ENCODE data around the gene MACF1.
A peak's percentile ranks its signal among the peaks of the same experiment; 100 is the strongest.

Gene MACF1

GRCh38 chr1:39380036-39380435, 175.5 kb downstream of the MACF1 start:
- Mint-ChIP-seq H3K27ac (no peak overlapping the region), H3K36me3 (ENCODE audit: low read depth) (peaks cover 55% of the 10 kb centered on the region), H3K9me3 (no peaks in the 10 kb centered on the region), H3K4me3 (no peak overlapping the region), H3K4me1 (no peaks in the 10 kb centered on the region), H3K27me3 (ENCODE audit: low read depth) (no peaks in the 10 kb centered on the region)
- TF ChIP-seq CTCF (IDR thresholded peaks at IDR 0.05; ENCODE audit: unreplicated experiment in 3 of 3) = no peak

- Mint-ChIP-seq H3K4me1 (no peaks in the 10 kb centered on the region), H3K27ac (no peak overlapping the region), H3K4me3 (no peak overlapping the region), H3K36me3 (ENCODE audit: low read depth) (peaks cover 64% of the 10 kb centered on the region), H3K27me3 (ENCODE audit: low read depth) (no peaks in the 10 kb centered on the region), H3K9me3 (no peaks in the 10 kb centered on the region)
- TF ChIP-seq CTCF (IDR thresholded peaks at IDR 0.05; ENCODE audit: unreplicated experiment in 3 of 3) = no peak
These were observed 177.3 kb downstream of the MACF1 start for GRCh38 chr1:39381839-39382238.

GRCh38 chr1:39384305-39384704, 179.8 kb downstream of the MACF1 start:
- Mint-ChIP-seq H3K36me3 (ENCODE audit: low read depth) (peaks cover 75% of the 10 kb centered on the region), H3K4me3 (no peak overlapping the region), H3K4me1 (peaks cover 4% of the 10 kb centered on the region), H3K27ac (no peak overlapping the region), H3K9me3 (no peaks in the 10 kb centered on the region), H3K27me3 (ENCODE audit: low read depth) (no peaks in the 10 kb centered on the region)
- TF ChIP-seq CTCF (IDR thresholded peaks at IDR 0.05; ENCODE audit: unreplicated experiment in 3 of 3) = no peak

GRCh38 chr1:39385067-39385988, 180.8 kb downstream of the MACF1 start:
- H3K27ac Mint-ChIP-seq = peak overlapping the region in 1 of 3 experiments; percentile 33
- H3K4me3 Mint-ChIP-seq = no peak overlapping the region
- TF ChIP-seq CTCF (IDR thresholded peaks at IDR 0.05; ENCODE audit: unreplicated experiment in 3 of 3) = no peak
- H3K36me3 Mint-ChIP-seq (ENCODE audit: low read depth) = peaks cover 77% of the 10 kb centered on the region
- no peaks in the 10 kb centered on the region for H3K9me3 Mint-ChIP-seq
- H3K27me3 Mint-ChIP-seq (ENCODE audit: low read depth) = no peaks in the 10 kb centered on the region
- H3K4me1 Mint-ChIP-seq = peaks cover 10% of the 10 kb centered on the region

GRCh38 chr1:39386997-39387396, 182.5 kb downstream of the MACF1 start:
- Mint-ChIP-seq H3K9me3 (no peaks in the 10 kb centered on the region), H3K4me3 (no peak overlapping the region), H3K4me1 (peaks cover 21% of the 10 kb centered on the region), H3K27me3 (ENCODE audit: low read depth) (no peaks in the 10 kb centered on the region), H3K36me3 (ENCODE audit: low read depth) (peaks cover 73% of the 10 kb centered on the region), H3K27ac (no peak overlapping the region)
- TF ChIP-seq CTCF (IDR thresholded peaks at IDR 0.05; ENCODE audit: unreplicated experiment in 3 of 3) = no peak

- Mint-ChIP-seq H3K36me3 (ENCODE audit: low read depth) (peaks cover 70% of the 10 kb centered on the region), H3K9me3 (no peaks in the 10 kb centered on the region), H3K27ac (no peak overlapping the region), H3K4me1 (peaks cover 25% of the 10 kb centered on the region), H3K27me3 (ENCODE audit: low read depth) (no peaks in the 10 kb centered on the region), H3K4me3 (no peak overlapping the region)
- TF ChIP-seq CTCF (IDR thresholded peaks at IDR 0.05; ENCODE audit: unreplicated experiment in 3 of 3) = no peak
These were observed 183.0 kb downstream of the MACF1 start for GRCh38 chr1:39387452-39387851.
